ENCODE measurements around the gene TENM3. TPM values are rescaled to one million over a fixed set of nuclear protein-coding genes. Genes with fewer than 3 reads are reported as not detected.

The TENM3 gene
- total RNA-seq, 4 donors from 2014 or later: 5.9 to 61.5 (median 24.6) TPM

GRCh38 chr4:182842104-182842600 is 599.0 kb downstream of the TENM3 start:
- TF ChIP-seq POLR2A (IDR thresholded peaks at IDR 0.05) (no peak), CTCF (IDR thresholded peaks at IDR 0.05) (no peak)
- no peaks in the 10 kb centered on the region for H3K36me3 ChIP-seq
- intact Hi-C loops (cut with DNase I; ENCODE audit: low total_unique reads): no loop called here
- H3K27me3 ChIP-seq: no peaks in the 10 kb centered on the region
- no peak overlapping the region for H3K27ac ChIP-seq
- no peak overlapping the region for H3K4me3 ChIP-seq
- no peak for DNase-seq
- H3K4me1 ChIP-seq: no peaks in the 10 kb centered on the region
- no peaks in the 10 kb centered on the region for H3K9me3 ChIP-seq

- TF ChIP-seq CTCF (IDR thresholded peaks at IDR 0.05) (no peak), POLR2A (IDR thresholded peaks at IDR 0.05) (no peak)
- Histone ChIP-seq H3K27me3 (no peaks in the 10 kb centered on the region), H3K36me3 (no peaks in the 10 kb centered on the region), H3K27ac (no peak overlapping the region), H3K9me3 (no peaks in the 10 kb centered on the region), H3K4me1 (no peaks in the 10 kb centered on the region), H3K4me3 (no peak overlapping the region)
- no peak for DNase-seq
- intact Hi-C loops (cut with DNase I; ENCODE audit: low total_unique reads): no loop called here
These were observed 599.7 kb downstream of the TENM3 start for GRCh38 chr4:182842759-182843390.

GRCh38 chr4:182843808-182844325 is 600.7 kb downstream of the TENM3 start:
- TF ChIP-seq POLR2A (IDR thresholded peaks at IDR 0.05) (no peak), CTCF (IDR thresholded peaks at IDR 0.05) (no peak)
- no peaks in the 10 kb centered on the region for H3K9me3 ChIP-seq

GRCh38 chr4:182845618-182846017 is 602.4 kb downstream of the TENM3 start:
- no peak for DNase-seq
- no peaks in the 10 kb centered on the region for H3K27me3 ChIP-seq
- H3K4me1 ChIP-seq: no peaks in the 10 kb centered on the region
- TF ChIP-seq POLR2A (IDR thresholded peaks at IDR 0.05): no peak
- no peaks in the 10 kb centered on the region for H3K9me3 ChIP-seq
- H3K36me3 ChIP-seq: no peaks in the 10 kb centered on the region
- H3K27ac ChIP-seq: no peak overlapping the region
- H3K4me3 ChIP-seq: no peak overlapping the region
- intact Hi-C loops (cut with DNase I; ENCODE audit: low total_unique reads): no loop called here

More at GRCh38 chr4:182843808-182844325, 600.7 kb downstream of the TENM3 start:
- Histone ChIP-seq H3K27me3 (no peaks in the 10 kb centered on the region), H3K36me3 (no peaks in the 10 kb centered on the region), H3K27ac (no peak overlapping the region), H3K4me3 (no peak overlapping the region), H3K4me1 (no peaks in the 10 kb centered on the region)
- intact Hi-C loops (cut with DNase I; ENCODE audit: low total_unique reads): no loop called here
- DNase-seq: no peak

- no peak for TF ChIP-seq POLR2A (IDR thresholded peaks at IDR 0.05)
- TF ChIP-seq CTCF (IDR thresholded peaks at IDR 0.05): no peak
- Histone ChIP-seq H3K36me3 (no peaks in the 10 kb centered on the region), H3K9me3 (no peaks in the 10 kb centered on the region), H3K4me1 (no peaks in the 10 kb centered on the region), H3K27me3 (no peaks in the 10 kb centered on the region), H3K4me3 (no peak overlapping the region), H3K27ac (no peak overlapping the region)
- intact Hi-C loops (cut with DNase I; ENCODE audit: low total_unique reads): no loop called here
- DNase-seq: no peak
These were observed 602.8 kb downstream of the TENM3 start for GRCh38 chr4:182846036-182846435.

Measured in uterus (tissue), 4 donors.